OCI-LY3 (cell line): ENCODE results near the gene ABHD16A.

Experiments used
- H2AFZ ChIP-seq: fragments of 200-600, 300-600 bp; shearing (Covaris generic); 2 replicates; pipeline ENCODE4 v1.6.0; 2014; ENCODE audit warnings: antibody characterized with exemption, low read depth, low read length
- H3K27ac ChIP-seq: fragments of 200-600, 300-600 bp; sonication (generic); 2 replicates; pipeline ENCODE4 v1.5.1; 2014; ENCODE audit warnings: mild to moderate bottlenecking, low read length, moderate library complexity, mixed read lengths
- H3K27me3 ChIP-seq: fragments of 200-600, 300-600 bp; sonication (generic); 2 replicates; pipeline ENCODE4 v1.6.1; 2014; ENCODE audit warnings: low read depth, low read length, mixed read lengths
- H3K36me3 ChIP-seq: fragments of 200-600, 300-600 bp; sonication (generic); replicated peaks from 2 replicates; pipeline ENCODE3; 2014; ENCODE audit warnings: low read depth, low read length, mixed read lengths
- H3K4me1 ChIP-seq: fragments of 300-600, 200-600 bp; sonication (generic); 2 replicates; pipeline ENCODE4 v1.6.1; 2014; ENCODE audit warnings: low read length, mixed read lengths
- H3K4me2 ChIP-seq: fragments of 200-600, 300-600 bp; sonication (generic); 2 replicates; pipeline ENCODE4 v1.6.1; 2014; ENCODE audit warnings: low read length, mixed read lengths
- H3K4me3 ChIP-seq: fragments of 300-600, 200-600 bp; sonication (generic); 2 replicates; pipeline ENCODE4 v1.5.1; 2014; ENCODE audit warnings: antibody characterized with exemption, mild to moderate bottlenecking, low read length, moderate library complexity
- H3K79me2 ChIP-seq: fragments of 300-600, 200-600 bp; shearing (Covaris generic); 2 replicates; pipeline ENCODE4 v1.6.1; 2014; ENCODE audit warnings: mild to moderate bottlenecking, low read length, mixed read lengths
- H3K9ac ChIP-seq: fragments of 300-600, 200-600 bp; shearing (Covaris generic); 2 replicates; pipeline ENCODE4 v1.6.0; 2014; ENCODE audit warnings: mild to moderate bottlenecking, low read length, moderate library complexity
- H3K9me3 ChIP-seq: fragments of 200-600, 300-600 bp; shearing (Covaris generic); 2 replicates; pipeline ENCODE4 v1.6.1; 2014; ENCODE audit warnings: low read length, mixed read lengths; ENCODE audit not compliant: insufficient read depth
- H4K20me1 ChIP-seq: fragments of 200-600, 300-600 bp; sonication (generic); 2 replicates; pipeline ENCODE4 v1.6.1; 2016; ENCODE audit warnings: low read length, mixed read lengths; ENCODE audit not compliant: insufficient read depth
- CTCF ChIP-seq: fragments of 200-600, 300-600 bp; sonication (generic); IDR thresholded peaks from 2 replicates; pipeline ENCODE4 v1.5.1; 2014; ENCODE audit warnings: antibody characterized with exemption, low read length, low read depth
- EZH2phosphoT487 ChIP-seq: fragments of 200-600 bp; shearing (Covaris generic); IDR thresholded peaks from 2 replicates; pipeline ENCODE4 v1.6.1; 2018; ENCODE audit warnings: antibody characterized with exemption, mixed run types, low read depth

ABHD16A gene

GRCh38 chr6:31732029-31732428 lies 28.9 kb upstream of the ABHD16A start:
- Histone ChIP-seq H3K27me3 (no peaks in the 10 kb centered on the region), H3K36me3 (peaks cover 34% of the 10 kb centered on the region), H4K20me1 (peaks cover 13% of the 10 kb centered on the region), H3K4me1 (peaks cover 41% of the 10 kb centered on the region), H3K4me2 (no peak overlapping the region), H3K4me3 (no peak overlapping the region), H3K9ac (no peak overlapping the region), H3K27ac (no peak overlapping the region), H3K79me2 (peaks cover 37% of the 10 kb centered on the region), H2AFZ (no peak overlapping the region), H3K9me3 (no peaks in the 10 kb centered on the region)
- TF ChIP-seq CTCF (no peak), EZH2phosphoT487 (no peak)

GRCh38 chr6:31730631-31731086 lies 27.5 kb upstream of the ABHD16A start:
- peaks cover 36% of the 10 kb centered on the region for H3K4me1 ChIP-seq
- H3K27me3 ChIP-seq, result no peaks in the 10 kb centered on the region
- no peaks in the 10 kb centered on the region for H3K9me3 ChIP-seq
- no peak overlapping the region for H3K9ac ChIP-seq
- H3K27ac ChIP-seq, result no peak overlapping the region
- peaks cover 13% of the 10 kb centered on the region for H4K20me1 ChIP-seq
- H2AFZ ChIP-seq, result no peak overlapping the region
- H3K79me2 ChIP-seq, result peaks cover 23% of the 10 kb centered on the region
- no peak overlapping the region for H3K4me2 ChIP-seq
- TF ChIP-seq EZH2phosphoT487, result no peak
- TF ChIP-seq CTCF, result no peak
- H3K4me3 ChIP-seq, result no peak overlapping the region
- H3K36me3 ChIP-seq, result peaks cover 46% of the 10 kb centered on the region

- TF ChIP-seq EZH2phosphoT487 (no peak), CTCF (no peak)
- Histone ChIP-seq H3K27ac (no peak overlapping the region), H3K9me3 (no peaks in the 10 kb centered on the region), H3K27me3 (no peaks in the 10 kb centered on the region), H3K4me2 (no peak overlapping the region), H3K9ac (no peak overlapping the region), H4K20me1 (peaks cover 13% of the 10 kb centered on the region), H3K4me1 (peaks cover 36% of the 10 kb centered on the region), H2AFZ (no peak overlapping the region), H3K4me3 (no peak overlapping the region), H3K79me2 (peaks cover 18% of the 10 kb centered on the region), H3K36me3 (peaks cover 46% of the 10 kb centered on the region)
Observed at GRCh38 chr6:31729979-31730630, 27.0 kb upstream of the ABHD16A start.

GRCh38 chr6:31729515-31729978 lies 26.4 kb upstream of the ABHD16A start:
- Histone ChIP-seq H3K4me1 (peaks cover 35% of the 10 kb centered on the region), H3K79me2 (peaks cover 12% of the 10 kb centered on the region)

More at GRCh38 chr6:31729515-31729978, 26.4 kb upstream of the ABHD16A start:
- Histone ChIP-seq H3K9ac (no peak overlapping the region), H4K20me1 (peaks cover 13% of the 10 kb centered on the region), H3K36me3 (peaks cover 46% of the 10 kb centered on the region), H3K9me3 (no peaks in the 10 kb centered on the region), H2AFZ (no peak overlapping the region), H3K4me2 (no peak overlapping the region), H3K4me3 (no peak overlapping the region), H3K27ac (no peak overlapping the region), H3K27me3 (no peaks in the 10 kb centered on the region)
- TF ChIP-seq CTCF, result peak; percentile 61; the same call in 1 of the 2 replicates
- TF ChIP-seq EZH2phosphoT487, result no peak
